HEK293T (cell line): ENCODE results near the gene PRPSAP1.

Experiments used
- BHLHE40 ChIP-seq: fragments of 450-650 bp; IDR thresholded peaks from 2 replicates; pipeline ENCODE4 v1.6.1; 2016; ENCODE audit warnings: mild to moderate bottlenecking, moderate library complexity, borderline replicate concordance
- FOXM1 ChIP-seq: fragments of 450-650 bp; IDR thresholded peaks from 2 replicates; pipeline ENCODE4 v1.6.1; 2017; ENCODE audit warnings: mild to moderate bottlenecking, borderline replicate concordance
- LEF1 ChIP-seq: fragments of 450-650 bp; IDR thresholded peaks from 2 replicates; pipeline ENCODE4 v1.6.1; 2017; ENCODE audit warnings: mild to moderate bottlenecking, borderline replicate concordance
- TARDBP ChIP-seq: fragments of 450-650 bp; IDR thresholded peaks from 2 replicates; pipeline ENCODE4 v1.6.1; 2016
- ZNF384 ChIP-seq: fragments of 450-650 bp; IDR thresholded peaks from 2 replicates; pipeline ENCODE4 v1.6.1; 2016

GRCh38 chr17:76267051-76267576 lies 86.6 kb downstream of the PRPSAP1 start:
- TF ChIP-seq TARDBP: no peak
- no peak for TF ChIP-seq ZNF384
- no peak for TF ChIP-seq FOXM1
- TF ChIP-seq BHLHE40: no peak
- TF ChIP-seq LEF1: no peak
